HG02678 (cell line): ENCODE measurements around the gene ARHGEF18.
"Not testable (repeated sequence)": the region's sequence is repeated elsewhere in the genome, so short reads cannot be mapped to it uniquely, and the experiment has no call there.

Experiments
- ATAC-seq: cut with Tn5 transposase; IDR thresholded peaks from one replicate; pipeline ENCODE4 v1.9.1; 2021; ENCODE audit warnings: mild to moderate bottlenecking, moderate library complexity; ENCODE audit not compliant: unreplicated experiment

ARHGEF18 gene

GRCh38 chr19:7348587-7349230, at the start of gene ARHGEF18:
Gene ARHGEF18, plus strand, starts transcription at chr19:7348937. Its CDS starts 13,954 bp downstream, at chr19:7362891.
- no peak for ATAC-seq

GRCh38 chr19:7301525-7301924, 47.2 kb upstream of the ARHGEF18 start:
- ATAC-seq: no peak

- no peak for ATAC-seq
Measured at GRCh38 chr19:7303470-7303869, 45.3 kb upstream of the ARHGEF18 start.

GRCh38 chr19:7304200-7304599, 44.5 kb upstream of the ARHGEF18 start:
- no peak for ATAC-seq

GRCh38 chr19:7307590-7308218, 41.0 kb upstream of the ARHGEF18 start:
- ATAC-seq: no peak

- not testable (repeated sequence) for ATAC-seq
Measured at GRCh38 chr19:7308327-7308726, 40.4 kb upstream of the ARHGEF18 start.

GRCh38 chr19:7311911-7312310, 36.8 kb upstream of the ARHGEF18 start:
- ATAC-seq: no peak

GRCh38 chr19:7312816-7313215, 35.9 kb upstream of the ARHGEF18 start:
- ATAC-seq: no peak

GRCh38 chr19:7318176-7318575, 30.6 kb upstream of the ARHGEF18 start:
- no peak for ATAC-seq

GRCh38 chr19:7326105-7326877, 22.4 kb upstream of the ARHGEF18 start:
- no peak for ATAC-seq

GRCh38 chr19:7327802-7328201, 20.9 kb upstream of the ARHGEF18 start:
- no peak for ATAC-seq

- no peak for ATAC-seq
Measured at GRCh38 chr19:7328647-7329046, 20.1 kb upstream of the ARHGEF18 start.

- ATAC-seq: no peak
Measured at GRCh38 chr19:7331446-7331845, 17.3 kb upstream of the ARHGEF18 start.

- ATAC-seq: no peak
Measured at GRCh38 chr19:7333198-7334118, 15.3 kb upstream of the ARHGEF18 start.

- ATAC-seq: no peak
Measured at GRCh38 chr19:7336321-7336973, 12.3 kb upstream of the ARHGEF18 start.

- ATAC-seq: peak; percentile 76
Measured at GRCh38 chr19:7337380-7338194, 11.2 kb upstream of the ARHGEF18 start.

GRCh38 chr19:7340959-7341837, 7.5 kb upstream of the ARHGEF18 start:
- ATAC-seq: no peak

GRCh38 chr19:7342143-7342542, 6.6 kb upstream of the ARHGEF18 start:
- ATAC-seq: no peak
